ENCODE measurements around the gene ASTN2.

The ASTN2 gene

DNA sequence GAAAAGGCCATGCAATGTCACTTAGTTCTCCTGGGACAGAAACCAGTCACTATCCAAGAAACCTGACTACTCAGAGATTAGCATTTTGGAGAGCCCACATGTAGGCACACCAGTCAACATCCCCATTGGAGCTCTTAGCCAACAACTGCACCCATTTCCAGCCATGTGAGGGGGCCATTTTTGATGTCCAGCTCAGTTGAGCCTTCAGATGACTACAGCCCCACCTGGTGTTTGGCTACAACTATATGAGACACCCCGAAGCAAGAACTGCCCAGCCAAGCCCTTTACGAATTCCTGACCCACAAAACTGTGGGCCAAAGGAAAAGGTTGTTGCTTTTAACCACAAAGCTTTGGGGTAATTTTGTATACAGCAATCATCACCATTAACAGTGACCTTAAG lies 300.1 kb downstream of the ASTN2 start:
- DNase-seq (ENCODE audit: low read depth in 3 of 3) = no peak

DNA sequence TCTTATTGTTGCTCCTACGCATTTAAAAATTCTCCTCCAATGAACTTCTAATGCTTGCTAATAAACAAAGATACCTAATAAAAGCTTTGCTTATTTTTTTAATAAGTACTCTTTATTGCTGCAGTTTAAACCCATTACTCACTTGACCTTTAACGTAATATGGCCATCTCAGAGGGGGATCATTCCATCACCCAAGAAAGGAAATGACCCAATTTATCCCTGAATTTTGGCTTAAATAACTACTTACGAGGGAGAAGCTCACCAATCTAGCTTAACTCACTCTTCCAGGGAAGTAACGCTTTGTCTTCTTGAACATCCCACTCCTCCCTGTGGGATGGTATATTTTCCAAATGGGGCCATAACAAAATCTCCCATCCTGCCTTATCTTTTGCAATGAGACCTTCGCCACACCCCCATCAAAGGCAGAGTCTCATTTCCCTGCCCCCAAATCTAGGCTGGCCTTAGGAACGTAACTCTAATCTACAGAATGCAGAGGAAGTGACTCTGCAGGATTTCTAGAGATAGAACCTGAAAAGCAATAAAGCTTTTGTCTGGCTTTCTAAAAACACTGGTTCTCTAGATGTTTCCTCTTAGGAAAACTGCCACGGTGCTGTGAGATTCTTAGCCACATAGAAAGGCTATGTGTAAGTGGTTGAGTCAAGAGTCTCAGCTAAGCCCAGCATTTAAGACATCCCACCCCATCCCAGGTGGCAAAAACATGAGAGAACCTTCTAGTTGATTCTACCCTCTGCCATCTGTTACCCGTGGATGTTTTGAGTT lies 310.0 kb downstream of the ASTN2 start:
- no peak for DNase-seq (ENCODE audit: low read depth in 3 of 3)

DNA sequence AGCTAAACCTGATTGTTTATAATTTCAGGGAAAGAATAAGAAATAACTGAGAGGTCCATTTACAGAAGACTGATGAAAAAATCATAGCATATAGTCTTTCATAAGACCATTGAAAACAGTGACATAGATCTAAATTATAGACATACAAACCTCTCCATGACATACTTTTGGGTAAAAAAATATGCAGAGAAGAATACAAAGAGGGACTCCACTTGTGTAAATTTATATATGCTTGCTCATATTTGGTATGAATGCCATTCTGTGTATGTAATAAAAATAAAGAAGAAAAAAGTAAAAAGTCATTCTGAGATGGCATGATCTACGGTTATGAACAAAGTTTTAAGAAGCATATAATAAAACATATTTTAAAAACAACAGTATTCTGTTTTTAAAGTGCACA lies 310.7 kb downstream of the ASTN2 start:
- DNase-seq (ENCODE audit: low read depth in 3 of 3) = no peak

DNA sequence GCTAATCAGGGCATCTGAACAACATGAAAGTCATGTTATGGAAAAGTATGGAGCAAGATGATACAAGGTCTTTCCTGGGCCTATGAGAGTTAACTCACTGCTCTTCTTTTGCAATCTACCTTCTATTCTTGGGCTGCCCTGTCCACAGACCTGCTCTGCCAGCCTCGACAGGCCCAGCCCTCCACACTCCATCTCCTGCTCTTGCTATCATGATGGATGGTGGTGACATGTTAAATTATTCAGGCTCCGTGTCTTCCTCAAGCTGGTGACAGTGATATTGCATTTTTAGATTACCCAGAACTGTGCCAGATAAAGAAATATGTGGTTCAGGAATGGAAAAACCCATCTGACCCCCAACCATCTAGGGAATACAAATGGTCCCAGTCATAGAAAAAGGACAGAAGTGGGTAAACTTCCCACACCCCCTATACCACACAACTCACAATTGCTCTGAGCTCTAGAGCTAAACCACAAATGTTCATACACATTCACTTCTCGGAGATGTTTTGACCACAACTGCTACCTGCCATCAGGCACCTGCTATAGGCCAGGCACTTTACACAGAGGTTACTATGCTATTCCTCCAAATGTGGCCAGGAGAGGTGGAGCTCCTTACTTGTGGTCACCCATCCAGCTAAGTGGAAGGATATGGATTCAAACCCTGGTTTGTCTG lies 311.3 kb downstream of the ASTN2 start:
- DNase-seq (ENCODE audit: low read depth in 3 of 3) = no peak

DNA sequence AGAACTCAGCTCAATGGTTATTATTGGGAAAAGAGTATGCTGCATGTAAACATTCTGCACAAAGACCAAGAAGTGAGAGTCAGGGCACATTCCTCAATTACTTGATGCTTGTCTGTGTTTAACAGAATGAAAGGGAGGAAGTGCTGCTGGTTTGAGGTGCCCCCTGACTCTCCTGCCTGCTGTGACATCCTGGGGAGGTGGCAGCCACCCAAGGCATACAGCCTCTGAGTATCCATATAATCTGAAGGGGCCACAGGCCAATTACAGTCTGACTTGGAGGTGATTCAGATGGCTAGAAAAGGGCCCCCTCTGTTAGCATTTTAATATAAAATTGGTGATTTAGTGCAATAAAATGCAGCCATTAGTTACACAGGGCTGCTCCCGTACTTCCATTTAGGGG lies 313.8 kb downstream of the ASTN2 start:
- DNase-seq (ENCODE audit: low read depth in 3 of 3) = no peak

DNA sequence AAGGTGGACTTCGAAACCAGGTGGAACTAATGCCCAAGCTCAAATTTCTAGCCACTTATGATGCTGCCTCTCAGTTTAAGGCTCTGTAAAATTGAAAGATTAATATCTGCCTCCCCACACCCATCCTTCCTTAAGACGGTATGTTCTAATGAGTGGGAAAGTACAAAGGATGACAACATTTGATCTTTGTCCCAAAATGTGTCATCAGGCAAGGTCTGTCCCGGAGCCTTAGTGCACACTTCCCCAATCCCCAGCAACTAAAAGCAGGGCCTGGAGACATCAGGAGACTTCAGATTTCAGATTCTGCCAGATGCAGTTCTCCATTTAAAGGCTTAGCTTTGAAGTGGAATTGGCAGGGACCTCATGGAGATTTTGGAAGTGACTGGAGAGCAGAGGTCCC lies 316.5 kb downstream of the ASTN2 start:
- no peak for DNase-seq (ENCODE audit: low read depth in 3 of 3)

DNA sequence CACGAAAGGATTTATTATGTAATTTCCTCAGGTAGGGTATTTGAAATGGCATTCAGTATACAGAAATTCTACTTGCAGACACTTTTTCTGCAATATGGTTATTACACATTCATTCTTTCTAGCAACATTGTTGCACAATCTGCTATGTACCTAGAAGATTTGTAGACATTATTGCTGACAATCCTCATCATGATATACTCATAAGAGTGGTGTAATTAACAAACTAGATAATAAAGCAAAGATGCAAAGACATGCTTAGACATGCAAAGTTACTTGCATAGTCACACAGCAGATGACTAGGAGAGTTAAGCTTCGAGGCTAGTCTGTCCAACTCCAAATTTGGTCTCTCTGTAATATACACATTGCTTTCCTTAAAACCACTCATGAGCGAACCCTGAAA lies 317.1 kb downstream of the ASTN2 start:
- DNase-seq (ENCODE audit: low read depth in 3 of 3) = no peak

DNA sequence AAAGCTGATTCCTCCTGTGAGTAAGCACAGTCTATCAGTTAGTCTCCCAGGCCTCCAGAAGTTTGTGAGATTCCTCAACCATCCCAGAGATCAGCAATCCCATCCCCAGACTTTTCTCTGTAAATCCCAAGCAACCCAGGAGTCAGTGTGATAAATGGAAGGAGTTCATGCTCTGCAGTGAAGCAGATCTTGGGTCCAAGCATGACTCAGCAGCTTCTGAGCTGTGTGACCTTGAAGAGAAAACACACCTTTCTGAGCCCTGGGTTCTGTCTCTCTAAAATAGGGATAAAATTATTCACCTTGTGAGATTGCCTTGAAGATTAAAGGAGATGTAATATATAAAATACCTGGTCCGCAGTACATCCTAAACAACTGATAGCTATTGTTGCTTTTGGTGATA lies 318.7 kb downstream of the ASTN2 start:
- no peak for DNase-seq (ENCODE audit: low read depth in 3 of 3)

DNA sequence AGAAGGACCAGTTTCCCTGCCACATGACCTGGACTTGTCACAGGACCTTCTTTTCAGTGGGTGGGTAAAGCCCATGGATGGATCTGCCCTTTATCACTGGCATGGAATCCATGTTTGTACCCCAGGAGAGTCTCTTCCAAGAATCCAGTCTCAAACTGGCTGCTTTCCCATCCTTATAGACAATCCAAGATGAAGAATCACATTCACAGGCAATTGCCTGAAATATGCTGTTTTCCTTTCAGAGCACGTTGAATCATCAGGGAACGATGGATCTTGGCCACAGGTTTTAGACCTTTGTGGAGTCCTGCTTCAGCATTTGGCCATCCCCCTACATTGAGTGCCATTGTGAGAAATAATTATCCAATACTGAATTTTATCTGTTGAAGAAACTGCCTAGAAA lies 319.8 kb downstream of the ASTN2 start:
- DNase-seq (ENCODE audit: low read depth in 3 of 3) = no peak

DNA sequence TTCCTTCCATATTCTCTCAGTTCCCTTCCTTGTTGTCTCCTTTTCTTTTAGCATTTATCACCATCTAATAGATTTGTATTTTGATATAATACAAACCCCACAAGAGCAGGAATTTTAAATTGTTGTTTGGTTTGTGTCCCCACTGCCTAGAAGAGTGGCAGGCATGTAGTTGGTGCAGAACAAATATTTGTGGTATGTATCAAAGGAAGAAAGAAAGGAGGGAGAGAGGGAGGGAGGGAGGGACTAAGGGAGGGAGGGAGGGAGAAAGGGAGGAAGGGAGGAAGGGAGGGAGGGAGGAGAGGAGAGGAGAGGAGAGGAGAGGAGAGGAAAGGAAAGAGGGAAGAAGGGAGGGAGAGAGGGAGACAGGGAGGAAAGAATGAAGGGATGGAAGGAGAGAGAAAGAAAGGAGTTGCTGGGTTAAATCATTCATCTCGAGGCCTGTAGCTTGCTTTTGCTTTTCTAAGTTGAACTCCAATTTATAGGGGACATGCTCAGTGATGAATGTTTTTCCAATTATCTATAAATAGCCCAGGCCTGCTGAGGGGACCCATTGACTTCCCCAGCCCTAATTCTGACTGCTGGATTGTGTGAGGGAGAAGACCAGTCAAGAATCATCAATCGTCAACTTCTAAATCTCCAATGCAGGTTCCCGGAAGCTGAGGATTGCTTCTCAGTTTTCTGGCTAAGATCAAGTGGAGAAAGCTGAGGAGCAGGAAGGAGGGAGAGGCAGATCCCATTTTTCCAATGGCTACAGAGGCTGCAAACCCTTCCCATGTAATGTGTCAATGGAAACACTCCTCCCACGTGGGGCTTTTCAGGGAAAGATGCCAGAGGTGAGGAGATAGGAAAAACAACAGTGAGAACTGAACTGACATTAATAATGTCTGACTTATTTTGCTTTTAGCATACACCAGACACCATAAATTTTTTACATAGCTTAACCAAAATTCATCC lies 320.7 kb downstream of the ASTN2 start:
- DNase-seq (ENCODE audit: low read depth in 3 of 3) = no peak

DNA sequence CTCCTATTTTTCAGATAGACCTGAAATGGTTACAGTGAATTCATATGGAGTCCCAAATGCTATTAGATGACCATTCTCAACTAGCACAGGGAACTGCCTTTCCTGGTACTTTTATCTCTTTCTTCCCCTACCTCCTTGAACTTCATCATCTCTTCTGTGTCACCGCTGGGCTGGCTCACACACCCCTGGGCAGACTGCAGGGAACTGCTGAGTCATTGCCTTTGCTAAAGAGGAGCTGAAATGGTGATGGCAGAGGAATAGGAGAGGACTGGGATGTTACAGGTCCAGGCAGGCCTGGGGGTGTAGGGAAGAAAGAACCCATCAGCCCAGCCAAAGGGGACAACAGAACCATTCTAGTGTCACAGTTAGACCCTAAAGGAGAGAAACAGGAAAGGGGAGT lies 322.3 kb downstream of the ASTN2 start:
- no peak for DNase-seq (ENCODE audit: low read depth in 3 of 3)

DNA sequence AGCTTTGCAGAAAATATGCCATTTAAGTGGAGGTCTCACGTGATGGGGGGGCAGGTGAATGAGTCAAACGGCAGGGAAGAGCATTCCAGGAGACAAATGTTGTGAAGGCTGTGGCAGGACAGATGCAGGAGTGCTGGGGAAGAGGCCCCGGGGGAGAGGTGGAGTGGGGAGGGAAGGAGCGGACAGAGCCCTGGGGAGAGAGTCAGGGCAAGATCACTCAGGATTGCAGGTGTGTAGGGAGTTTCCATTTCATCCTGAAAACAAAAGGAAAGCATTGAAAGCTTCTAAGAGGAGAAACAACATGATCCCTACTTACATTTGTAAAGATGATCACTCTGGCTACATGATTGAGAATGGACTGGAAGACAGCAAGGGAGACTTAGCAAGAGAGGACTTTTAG lies 323.3 kb downstream of the ASTN2 start:
- DNase-seq (ENCODE audit: low read depth in 3 of 3) = no peak

DNA sequence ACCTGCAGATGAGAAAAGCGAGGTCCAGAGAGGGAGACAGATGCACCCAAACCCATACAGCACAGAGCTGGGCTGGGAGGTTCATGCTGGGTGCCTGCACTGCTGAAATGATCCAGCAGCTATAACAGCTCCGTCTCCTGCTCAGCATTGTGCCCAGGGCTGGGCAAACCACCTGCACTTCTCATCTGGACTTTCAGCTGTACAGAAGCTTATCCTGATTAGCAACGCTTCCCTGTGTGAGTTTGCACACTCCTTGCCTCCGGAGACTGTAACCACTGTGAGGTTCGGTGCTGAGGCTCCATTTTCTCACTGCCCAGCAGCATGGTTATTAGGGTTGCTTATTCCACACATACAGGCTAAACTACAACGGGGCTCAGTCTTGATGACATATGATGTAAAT lies 326.1 kb downstream of the ASTN2 start:
- no peak for DNase-seq (ENCODE audit: low read depth in 3 of 3)

DNA sequence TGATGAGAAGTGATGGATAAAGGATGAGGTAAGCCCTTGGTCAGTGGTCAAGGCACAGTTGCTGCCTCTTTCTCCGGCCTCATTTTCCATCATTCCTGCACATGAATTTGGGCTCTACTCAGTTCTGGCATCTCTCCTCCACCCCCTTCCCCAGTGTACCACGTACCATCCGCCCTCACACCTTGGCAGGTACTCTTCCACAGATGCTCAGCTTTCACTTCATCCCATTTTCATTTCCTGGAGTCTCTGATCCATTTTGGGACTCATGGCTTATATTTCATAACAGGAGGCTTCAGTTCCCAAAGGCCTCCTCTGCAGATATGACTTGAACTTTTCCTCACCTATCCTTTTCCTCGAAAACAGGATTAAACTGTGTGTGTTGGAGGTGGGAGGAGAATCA lies 326.7 kb downstream of the ASTN2 start:
- no peak for DNase-seq (ENCODE audit: low read depth in 3 of 3)

DNA sequence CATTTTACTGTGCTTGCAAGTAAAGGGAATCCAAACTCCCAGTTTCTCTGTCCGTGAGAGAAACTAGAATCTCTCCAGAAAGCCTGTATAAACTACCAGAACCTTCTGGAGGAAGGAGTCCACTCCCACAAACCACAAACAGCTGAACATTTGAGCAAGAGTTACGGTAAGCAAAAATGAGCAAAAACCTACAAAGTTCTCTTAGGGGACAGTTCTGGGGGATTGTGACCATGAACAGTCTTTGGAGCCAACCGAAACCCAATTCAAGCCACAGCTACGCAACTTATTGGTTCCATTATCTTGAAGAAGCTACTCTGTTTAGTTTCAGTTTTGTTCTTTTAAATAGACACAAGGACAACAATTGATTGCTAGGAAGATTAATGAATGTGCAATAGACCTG lies 330.6 kb downstream of the ASTN2 start:
- DNase-seq (ENCODE audit: low read depth in 3 of 3) = no peak

DNA sequence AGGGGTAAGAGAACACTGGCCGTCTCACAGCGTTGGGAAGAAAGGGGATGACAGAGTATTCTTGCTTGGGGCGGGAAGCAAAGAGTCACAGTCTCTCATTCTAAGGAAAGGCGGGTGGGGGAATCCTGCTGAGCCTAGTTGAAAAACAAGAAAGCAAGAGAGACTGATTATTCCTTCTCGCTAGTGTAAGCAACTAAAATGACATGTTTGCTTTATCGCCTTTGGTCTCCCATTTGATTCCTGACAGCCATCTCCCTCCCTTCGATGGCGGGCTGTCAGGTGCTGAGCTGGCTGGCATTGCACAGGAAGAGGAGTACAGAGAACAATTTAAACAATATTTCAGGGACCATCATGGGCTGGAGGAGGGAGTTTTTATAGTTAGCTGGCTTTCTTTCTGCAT lies 331.3 kb downstream of the ASTN2 start:
- DNase-seq (ENCODE audit: low read depth in 3 of 3) = no peak

DNA sequence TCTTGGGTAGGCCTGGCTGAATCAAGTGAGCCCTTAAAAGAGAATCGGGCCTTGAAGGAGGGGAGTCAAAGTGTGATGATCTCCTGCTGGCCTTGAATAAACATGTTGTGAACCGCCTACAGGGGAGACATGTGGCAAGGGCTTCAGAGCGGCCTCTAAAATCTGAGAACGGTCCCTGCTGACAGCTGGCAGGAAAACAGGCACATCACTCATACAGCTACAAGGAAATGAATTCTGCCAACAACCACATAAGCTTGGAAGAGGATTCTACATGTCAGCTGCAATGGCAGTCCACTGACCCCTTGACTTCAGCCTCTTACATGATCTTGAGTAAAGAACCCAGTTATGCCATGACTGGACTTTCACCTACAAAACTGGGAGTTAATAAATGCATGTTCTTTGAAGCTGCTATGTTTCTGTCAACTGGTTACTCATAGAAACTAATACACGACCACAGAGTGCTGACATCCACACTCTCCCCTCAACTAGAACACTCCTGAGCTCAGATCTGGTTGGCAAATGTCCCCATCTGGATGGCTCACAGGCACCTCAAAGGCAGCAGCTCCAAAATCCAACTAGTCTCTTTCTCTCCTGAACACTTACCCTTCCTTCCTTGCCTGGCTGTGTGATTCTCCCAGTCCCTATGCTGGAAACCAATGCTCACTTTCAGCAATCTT lies 333.1 kb downstream of the ASTN2 start:
- DNase-seq (ENCODE audit: low read depth in 3 of 3) = no peak

DNA sequence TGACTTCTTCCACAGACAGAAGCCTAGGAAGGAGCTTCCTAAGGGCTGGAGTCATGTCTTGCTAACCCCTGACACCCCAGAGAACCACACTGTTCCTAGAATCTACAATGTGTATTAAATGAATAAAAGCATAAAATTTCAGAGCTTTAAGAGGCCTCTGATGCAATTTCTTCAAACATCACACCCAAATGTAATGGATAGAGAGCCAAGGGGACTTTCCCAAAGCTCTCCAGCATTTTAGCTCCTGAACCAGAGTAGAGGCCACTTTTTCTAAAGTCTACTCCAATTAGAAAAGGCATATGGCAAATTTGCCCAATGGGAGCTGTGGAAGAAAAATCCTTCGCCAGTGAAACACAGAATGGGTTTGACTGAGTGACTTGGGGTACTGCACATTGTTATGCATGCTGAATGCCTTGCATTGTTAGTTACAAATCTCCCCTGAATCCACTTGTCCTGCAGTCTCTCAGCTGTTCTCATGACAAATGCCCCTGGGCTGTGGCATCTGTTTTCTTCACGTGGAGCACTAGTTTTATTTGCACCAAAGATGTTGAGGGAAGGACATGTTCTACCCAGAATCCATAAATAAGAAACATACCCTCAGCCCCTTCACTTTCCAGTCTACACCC lies 334.0 kb downstream of the ASTN2 start:
- no peak for DNase-seq (ENCODE audit: low read depth in 3 of 3)

DNA sequence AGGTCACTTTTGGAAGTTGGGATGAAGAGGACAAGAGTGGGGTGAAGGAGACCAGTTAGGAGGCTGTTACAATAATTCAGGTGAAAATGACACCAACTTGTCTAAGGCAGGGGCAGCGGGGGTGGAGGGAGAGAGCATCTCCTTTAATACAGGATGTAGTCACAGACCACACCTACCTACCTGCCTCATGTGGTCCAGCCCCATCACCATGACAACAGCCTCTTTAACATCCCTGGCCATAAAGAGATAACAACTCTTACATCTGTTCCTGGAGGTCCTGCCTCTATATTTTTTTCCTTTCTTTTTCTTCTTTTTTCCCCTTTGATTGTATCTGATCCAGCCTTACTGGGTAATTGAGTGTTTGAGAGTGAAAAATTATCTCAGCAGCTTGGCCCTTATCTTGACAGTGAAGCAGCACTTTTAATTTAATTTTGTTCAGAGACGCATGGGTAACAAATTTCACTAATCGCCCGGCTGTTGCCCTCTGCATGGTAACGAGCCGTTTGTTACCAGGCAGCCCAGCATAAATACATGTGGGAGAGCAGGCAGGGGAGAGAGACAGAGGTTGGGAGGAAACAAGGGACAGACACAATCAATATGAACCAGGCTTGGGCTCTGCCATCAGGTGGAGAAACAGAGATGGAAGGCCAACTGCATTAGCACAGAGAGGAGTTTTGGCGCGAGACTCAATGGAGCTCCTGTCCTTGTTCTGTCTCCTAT lies 338.1 kb downstream of the ASTN2 start:
- DNase-seq (ENCODE audit: low read depth in 3 of 3) = no peak

DNA sequence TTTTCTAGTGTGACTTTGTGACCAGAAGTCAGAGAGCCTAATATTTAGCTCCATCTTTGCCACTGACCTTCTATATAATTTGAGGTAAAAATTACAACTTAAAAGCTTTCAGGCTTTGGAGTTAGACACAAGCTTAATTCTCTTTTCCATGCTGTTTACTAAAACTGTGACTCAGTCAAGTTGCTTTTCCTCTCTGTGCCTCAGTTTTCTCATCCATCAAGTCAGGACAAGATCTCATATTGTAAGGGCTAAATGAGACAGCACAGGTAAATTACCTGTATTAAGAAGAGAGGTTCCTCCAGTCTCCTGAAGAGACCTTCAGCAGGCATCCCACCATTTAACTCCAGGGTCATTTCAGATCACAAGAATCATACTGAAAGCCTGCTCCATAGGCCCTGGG lies 339.2 kb downstream of the ASTN2 start:
- DNase-seq (ENCODE audit: low read depth in 3 of 3) = no peak

Measured in stimulated activated CD4-positive, alpha-beta T cell treated with anti-CD3 and anti-CD28 coated beads, TNF-alpha, amount 100 ng/mL, for 24 hours (primary cell).